GM06990 (cell line): ENCODE measurements around the gene GRM4.
A peak's percentile ranks its signal among the peaks of the same experiment; 100 is the strongest.

Source experiments
- DNase-seq: peaks from one replicate; pipeline ENCODE4 v3.0.0-alpha.2; 2011; ENCODE audit not compliant: insufficient read length; ENCODE audit errors: extremely low read depth
- H3K27me3 ChIP-seq: replicated peaks from 2 replicates; pipeline ENCODE4 v1.6.0; 2011; ENCODE audit warnings: low read length; ENCODE audit not compliant: control insufficient read depth, insufficient read depth
- H3K36me3 ChIP-seq: 2 replicates; pipeline ENCODE4 v1.5.1; 2011; ENCODE audit warnings: low read length; ENCODE audit not compliant: control insufficient read depth, insufficient read depth
- H3K4me3 ChIP-seq: replicated peaks from 2 replicates; pipeline ENCODE4 v1.5.1; 2011; ENCODE audit warnings: low read depth, mild to moderate bottlenecking, control low read depth, low read length
- TF ChIP-seq, protein P1 (sequence below): IDR thresholded peaks from 2 replicates; pipeline ENCODE4 v1.5.1; 2011; ENCODE audit warnings: low read length, control low read depth, mild to moderate bottlenecking, inconsistent platforms; ENCODE audit not compliant: insufficient read depth, poor library complexity, severe bottlenecking

Gene GRM4

DNA sequence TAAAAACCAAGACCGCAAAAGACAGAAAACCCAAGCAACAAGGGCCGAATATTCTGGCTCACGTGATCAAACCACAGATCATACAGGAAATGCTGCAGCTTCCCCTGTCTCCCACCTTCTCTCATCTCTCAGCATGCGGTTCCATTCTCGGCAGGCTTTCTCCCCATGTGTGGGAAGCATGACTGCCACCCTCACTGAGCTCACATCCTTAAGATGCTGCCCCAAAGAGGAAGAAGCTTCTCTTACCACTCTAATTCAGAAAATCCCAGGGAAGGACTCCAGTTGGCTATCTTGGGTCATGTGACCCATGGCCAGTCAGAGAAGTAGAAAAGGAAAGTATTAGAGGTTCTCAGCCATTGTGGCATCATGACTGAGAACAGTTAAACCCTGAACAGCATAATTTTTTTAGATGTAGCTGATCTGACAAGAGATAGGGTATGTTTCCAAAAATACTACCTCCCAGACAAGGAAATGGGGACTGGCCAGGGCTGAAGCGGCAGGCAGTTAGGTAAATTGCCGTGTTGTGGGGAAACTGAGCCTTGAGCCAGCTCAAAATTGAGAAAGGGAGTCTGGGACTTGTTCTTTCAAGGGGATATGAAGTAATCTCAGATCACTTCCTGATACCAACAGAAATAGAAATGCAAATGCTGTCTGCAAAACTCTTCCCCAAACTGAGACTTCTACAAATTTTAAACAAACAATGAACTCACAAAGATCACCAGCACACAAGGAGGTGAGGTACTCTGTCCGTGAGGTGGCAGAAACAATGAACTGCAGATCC is 37.1 kb upstream of the GRM4 start:
- Histone ChIP-seq H3K27me3 (no peaks in the 10 kb centered on the region), H3K4me3 (peak overlapping the region; percentile 4), H3K36me3 (no peaks in the 10 kb centered on the region)
- TF ChIP-seq, protein P1, sequence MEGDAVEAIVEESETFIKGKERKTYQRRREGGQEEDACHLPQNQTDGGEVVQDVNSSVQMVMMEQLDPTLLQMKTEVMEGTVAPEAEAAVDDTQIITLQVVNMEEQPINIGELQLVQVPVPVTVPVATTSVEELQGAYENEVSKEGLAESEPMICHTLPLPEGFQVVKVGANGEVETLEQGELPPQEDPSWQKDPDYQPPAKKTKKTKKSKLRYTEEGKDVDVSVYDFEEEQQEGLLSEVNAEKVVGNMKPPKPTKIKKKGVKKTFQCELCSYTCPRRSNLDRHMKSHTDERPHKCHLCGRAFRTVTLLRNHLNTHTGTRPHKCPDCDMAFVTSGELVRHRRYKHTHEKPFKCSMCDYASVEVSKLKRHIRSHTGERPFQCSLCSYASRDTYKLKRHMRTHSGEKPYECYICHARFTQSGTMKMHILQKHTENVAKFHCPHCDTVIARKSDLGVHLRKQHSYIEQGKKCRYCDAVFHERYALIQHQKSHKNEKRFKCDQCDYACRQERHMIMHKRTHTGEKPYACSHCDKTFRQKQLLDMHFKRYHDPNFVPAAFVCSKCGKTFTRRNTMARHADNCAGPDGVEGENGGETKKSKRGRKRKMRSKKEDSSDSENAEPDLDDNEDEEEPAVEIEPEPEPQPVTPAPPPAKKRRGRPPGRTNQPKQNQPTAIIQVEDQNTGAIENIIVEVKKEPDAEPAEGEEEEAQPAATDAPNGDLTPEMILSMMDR, result no peak
- DNase-seq, result peak; percentile 77

DNA sequence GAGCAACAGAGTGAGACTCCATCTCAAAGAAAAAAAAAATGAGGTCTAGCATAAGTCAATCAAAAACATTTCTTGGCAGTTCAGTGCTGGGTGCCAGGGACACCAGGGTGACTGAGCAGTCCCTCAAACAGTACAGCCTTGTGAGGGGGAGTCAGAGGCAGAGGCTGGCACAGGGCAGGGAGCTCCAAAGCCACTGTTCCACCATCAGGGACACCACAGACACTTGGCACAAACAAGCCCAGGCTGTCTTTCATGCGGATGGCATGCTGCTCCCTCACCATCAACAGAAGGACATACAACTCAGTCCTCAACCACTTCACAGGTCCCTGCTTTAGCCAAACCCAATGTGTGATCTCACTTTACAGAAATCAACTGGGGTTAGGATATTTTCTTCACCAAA is 36.0 kb upstream of the GRM4 start:
- peak; percentile 26 for DNase-seq
- Histone ChIP-seq H3K4me3 (no peak overlapping the region), H3K27me3 (no peaks in the 10 kb centered on the region), H3K36me3 (no peaks in the 10 kb centered on the region)
- TF ChIP-seq, protein P1, result no peak

DNA sequence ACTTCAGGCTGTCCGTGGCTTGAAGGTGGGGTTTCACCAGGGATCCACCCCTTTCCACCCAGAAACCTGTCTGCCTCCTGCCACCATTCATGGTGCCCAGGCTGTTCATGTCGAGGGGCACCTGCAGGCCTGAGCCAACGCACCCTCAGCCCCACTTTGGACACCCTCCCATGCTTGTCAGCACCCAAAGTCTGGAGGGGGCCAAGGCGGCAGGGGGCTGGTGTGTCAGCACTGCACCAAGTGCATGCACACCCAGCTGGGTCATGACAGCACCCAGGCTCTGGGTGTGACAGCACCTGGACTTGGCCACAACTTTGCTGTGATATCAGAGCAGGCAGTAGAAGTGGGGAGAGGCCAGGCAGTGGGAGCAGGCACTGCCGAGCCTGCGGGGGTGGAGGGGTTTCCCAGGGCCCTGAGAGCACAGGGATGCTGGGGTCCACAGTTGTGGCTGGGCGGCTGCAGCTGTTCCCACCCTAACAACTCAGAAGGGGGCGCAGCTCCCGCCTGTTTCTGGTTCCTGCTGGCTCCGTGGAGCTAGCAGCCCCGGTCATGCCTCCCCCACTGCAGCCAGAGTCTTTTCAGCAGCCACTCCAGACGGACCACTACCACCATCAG is 33.3 kb upstream of the GRM4 start:
- Histone ChIP-seq H3K4me3 (no peak overlapping the region), H3K27me3 (no peaks in the 10 kb centered on the region), H3K36me3 (no peaks in the 10 kb centered on the region)
- no peak for DNase-seq
- TF ChIP-seq, protein P1, result no peak

DNA sequence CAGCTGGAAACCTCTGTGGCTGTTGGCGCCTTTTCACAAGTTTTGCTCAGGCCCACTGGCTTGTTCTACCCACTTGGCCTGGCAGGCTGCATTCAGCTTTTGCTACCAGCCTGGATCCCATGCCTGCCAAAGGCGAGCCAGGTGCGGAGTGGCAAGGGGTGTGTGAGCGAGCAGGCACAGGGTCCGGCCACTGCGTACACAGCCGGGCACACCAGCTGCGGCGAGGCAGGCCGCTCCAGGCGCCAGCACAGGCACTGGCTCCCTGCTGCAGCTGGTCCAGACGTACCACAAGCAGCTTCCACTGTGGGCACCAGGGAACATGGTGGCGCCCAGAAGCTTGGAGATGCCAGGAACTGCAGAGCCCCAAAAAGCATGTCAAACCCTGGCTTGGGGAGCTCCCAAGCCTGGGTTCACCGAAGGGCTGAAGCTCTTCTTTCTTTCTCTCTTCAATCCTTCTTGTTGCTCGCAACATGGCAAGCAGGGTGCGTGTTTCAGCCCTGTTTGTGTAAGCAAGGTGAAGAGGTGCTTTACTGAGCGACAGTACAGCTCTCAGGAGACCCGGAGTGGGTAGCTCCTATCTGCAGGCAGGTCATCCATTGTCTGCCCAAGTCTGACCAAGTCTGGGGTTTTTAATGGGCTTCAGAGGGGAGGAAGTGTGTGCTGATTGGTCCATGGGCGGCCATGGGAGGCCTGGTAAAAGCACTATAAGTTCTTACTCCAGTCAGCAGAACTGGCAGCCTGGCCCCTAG is 32.6 kb upstream of the GRM4 start:
- no peak for DNase-seq
- TF ChIP-seq, protein P1, result no peak
- Histone ChIP-seq H3K27me3 (no peaks in the 10 kb centered on the region), H3K36me3 (no peaks in the 10 kb centered on the region), H3K4me3 (no peak overlapping the region)

DNA sequence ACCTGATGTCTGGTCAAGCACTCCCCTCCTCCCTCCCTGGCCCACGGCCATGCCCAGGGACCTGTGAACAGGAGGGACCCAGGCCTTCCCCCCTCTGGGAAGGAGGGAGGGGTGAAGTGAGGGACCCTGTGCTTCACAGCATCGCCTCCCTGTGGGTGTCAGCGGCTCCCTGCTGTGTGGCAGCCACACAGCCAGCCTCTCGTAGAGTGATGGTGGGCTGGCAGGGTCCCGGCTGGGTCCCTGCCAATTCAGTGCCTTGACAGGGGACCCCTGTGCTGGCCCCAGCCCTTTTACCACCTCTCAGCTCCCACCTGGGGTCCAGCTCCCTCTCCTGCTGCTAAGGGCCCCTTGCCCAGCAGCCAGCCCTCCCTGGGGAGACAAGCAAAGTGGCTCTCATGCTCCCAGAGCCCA is 31.3 kb upstream of the GRM4 start:
- Histone ChIP-seq H3K36me3 (no peaks in the 10 kb centered on the region), H3K4me3 (no peak overlapping the region), H3K27me3 (no peaks in the 10 kb centered on the region)
- DNase-seq, result no peak
- TF ChIP-seq, protein P1, result no peak
